ENCODE results near the gene RAB3C.

- TF ChIP-seq CTCF (IDR thresholded peaks at IDR 0.05 in 8 of 11, conservative IDR thresholded peaks at IDR 0.05 in 3 of 11), result no peak
- no peak for TF ChIP-seq POLR2A (IDR thresholded peaks at IDR 0.05)
Measured at GRCh38 chr5:58582019-58582802, 664 bp upstream of the RAB3C start.

Measured in spleen (tissue), 7 donors.